GM19023 (cell line): ENCODE results near the gene CNP.
"Not testable (repeated sequence)": the region's sequence is repeated elsewhere in the genome, so short reads cannot be mapped to it uniquely, and the experiment has no call there.

ENCODE experiments used
- ATAC-seq: cut with Tn5 transposase; IDR thresholded peaks from one replicate; pipeline ENCODE4 v1.9.1; 2021; ENCODE audit warnings: mild to moderate bottlenecking, moderate library complexity; ENCODE audit not compliant: unreplicated experiment

The CNP gene

DNA sequence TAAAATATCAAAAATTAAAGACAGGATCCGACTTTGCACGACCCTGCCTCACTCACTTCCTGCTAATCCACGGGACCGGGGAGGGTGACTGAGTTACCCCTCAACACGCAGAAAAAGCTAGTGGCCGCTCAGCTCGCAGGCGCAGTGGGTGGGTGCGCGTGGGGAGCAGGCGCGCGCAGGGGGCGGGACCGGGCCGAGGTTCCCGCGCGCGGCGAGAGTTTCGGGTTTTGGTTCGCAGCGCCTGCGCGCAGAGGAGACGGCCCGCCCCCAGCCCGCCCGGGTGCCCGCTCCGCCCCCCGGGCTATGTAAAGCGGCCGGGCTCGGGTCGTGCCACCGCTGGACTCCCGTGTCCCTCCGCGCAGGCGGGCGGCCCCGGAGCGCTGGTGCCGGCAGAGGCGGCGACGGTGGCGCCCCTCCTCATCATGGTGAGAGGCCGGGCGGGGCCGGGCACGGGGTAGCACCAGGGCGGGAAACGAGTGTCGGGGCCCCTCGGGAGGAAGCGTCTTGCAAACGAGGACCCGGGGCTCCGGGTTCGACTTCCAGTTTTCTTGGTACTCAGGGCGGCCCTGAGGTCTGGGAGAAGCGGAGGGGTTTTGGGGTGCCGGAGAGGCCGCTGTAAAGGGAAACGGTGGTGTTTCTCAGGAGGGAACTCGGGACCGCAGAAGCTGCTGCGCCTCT is at the start of gene CNP:
CNP (plus strand) TSS at position 333 of the 678 bp plus-strand sequence; CDS start at position 423, 90 bp downstream.
- peak; percentile 62 for ATAC-seq

DNA sequence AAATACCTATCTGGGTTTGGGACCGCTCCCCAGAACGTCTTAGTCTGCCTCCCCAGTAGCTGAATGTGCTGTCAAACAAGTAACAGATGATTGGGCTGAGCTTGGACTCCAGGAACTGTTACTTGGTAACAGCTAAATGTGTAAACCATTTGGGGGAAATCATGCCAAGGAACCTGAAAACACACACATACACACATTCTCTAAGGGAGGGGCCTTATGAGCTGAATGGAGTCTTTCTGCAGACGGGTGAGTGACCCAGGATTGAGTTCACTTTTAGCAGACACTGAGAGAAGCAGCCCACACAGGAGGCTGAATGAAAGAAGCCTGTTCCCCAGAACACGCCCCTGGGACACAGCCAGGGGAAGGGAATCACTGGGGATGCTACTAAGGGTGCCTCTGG is 49.4 kb upstream of the CNP start:
- no peak for ATAC-seq

DNA sequence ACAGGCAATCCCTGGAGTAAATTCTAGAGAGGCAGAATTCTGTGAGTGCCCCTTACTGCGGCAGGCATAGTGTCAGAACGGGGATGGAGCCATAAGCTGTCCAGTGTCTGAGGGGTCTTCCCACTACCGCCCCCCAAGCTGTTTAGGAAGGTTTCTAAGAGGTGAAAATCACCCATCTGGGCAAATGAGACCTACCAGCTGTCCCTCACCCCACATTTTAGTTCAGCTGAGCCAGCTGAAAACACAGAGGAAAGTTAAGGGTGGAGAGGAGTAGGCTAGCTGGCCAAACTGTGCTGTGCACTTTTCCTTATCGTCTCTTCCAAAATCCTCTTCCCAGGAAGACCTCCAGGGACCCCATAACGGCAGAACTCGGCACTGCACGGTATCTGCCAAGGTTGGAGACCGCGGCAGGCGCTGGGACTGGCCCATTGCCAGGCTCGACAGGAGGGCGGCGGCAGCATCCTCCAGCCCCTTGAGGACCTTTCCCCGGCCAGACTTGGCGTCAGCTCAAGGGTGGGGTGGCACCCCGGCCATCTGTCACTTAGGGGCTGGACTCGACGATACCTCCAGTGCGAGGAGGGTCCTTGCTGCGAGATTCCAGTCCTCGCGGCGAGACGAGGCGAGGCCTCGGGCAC is 48.8 kb upstream of the CNP start:
- no peak for ATAC-seq

DNA sequence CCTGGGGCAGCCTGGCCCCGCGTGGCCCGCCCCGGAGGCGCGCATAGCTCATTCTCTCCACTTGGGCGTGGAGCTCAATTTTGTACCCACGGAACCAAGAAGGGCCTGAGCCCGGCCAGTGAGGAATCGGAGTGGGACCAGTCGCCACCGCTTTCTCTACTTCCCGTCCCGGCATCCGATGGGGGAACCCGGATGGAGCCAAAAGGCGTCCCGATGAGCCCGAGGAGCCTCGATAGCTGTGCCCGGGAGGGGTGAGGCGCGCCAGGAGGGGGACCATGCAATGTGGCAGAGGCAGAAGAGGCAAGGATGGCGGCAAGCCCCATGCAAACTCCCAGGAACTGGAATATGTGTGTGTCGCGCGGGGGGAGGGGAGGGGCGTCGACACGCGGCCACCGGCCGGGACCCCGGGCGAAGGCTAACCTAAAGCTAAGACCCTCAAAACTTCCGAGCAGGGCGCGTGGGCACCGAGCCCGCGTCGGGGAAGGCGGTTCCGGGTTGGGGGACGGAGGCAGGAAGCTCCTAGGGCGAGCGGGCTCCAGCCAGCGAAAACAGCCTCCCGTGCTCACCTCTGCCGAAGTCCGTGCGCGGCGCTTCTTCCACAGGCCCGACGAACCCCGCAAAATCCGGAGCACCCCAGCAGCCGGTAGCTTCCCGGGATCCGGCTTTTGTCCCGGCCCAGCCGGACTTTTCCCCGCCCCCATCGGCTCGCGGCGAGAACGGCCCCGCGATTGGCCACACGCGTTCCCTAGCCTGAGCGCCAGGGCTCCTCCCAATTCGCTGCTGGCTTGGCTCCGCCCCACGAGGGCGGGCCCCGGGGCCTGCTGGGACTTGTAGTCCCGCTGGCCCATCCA is 48.1 kb upstream of the CNP start, which contains the start of gene ACLY:
ACLY (minus strand) TSS at position 638 of the 851 bp plus-strand sequence. CDS start 5,078 bp downstream, outside the sequence.
- ATAC-seq: peak; percentile 82

DNA sequence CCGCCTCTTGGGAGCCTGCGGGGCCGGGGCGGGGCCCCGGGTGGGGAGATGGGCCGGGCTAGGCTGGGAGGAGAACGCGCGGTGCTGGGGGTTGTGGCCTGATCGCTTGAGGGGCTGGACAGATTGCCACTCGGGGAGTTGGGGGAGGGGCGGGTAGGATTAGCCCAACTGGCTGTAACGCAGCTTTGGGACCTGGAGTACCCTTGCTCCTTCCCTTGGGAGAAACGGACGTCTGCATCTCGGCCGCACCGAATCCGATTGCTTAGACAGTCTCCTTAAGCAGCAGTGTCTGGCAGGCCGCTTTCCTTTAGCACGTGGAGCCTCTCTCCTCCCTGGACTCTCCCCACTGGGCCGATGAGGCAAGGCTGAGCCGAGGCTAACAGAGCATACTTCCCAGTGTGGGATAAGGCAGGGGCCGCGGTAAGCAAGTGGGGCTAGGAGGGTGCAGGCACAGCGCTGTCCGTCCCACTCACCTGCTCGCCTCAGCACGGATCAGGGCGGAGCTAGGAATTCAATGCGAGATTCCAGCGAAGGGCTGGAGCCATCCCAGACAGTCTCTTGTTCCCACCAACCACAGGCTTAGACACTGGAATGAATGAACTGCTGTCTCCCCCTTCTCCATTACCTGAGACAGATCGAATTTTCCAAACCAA is 47.3 kb upstream of the CNP start:
- no peak for ATAC-seq

DNA sequence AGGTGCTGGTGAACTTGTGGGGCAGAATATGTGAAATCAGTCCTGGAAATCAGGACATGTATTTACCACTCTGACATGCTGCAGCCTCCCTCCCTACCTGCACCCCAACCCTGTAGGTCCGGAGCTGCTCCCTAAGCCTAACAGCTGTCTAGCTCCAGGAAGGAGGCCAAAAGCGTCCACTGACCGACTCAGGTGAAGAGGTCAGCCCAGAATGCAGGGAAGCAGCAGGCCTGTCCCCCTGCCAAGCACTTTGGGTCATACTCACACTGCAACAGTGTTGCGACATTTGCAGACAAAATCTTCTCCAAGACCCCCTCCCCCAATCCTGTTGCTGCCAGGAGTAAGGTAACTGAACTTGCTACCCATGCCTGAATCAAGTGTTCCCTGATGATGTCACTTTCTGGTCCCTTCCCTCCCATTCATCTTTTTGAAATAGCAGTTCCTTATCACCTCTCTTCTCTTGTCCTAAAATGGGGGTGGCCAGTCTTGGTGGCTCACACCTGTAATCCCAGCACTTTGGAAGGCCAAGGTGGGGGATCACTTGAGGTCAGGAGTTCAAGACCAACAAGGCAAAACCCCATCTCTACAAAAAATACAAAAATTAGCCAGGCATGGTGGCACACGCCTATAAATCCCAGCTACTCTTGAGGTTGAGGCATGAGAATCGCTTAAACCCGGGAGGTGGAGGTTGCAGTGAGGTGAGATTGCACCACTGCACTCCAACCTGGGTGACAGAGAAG is 46.6 kb upstream of the CNP start:
- no peak for ATAC-seq

DNA sequence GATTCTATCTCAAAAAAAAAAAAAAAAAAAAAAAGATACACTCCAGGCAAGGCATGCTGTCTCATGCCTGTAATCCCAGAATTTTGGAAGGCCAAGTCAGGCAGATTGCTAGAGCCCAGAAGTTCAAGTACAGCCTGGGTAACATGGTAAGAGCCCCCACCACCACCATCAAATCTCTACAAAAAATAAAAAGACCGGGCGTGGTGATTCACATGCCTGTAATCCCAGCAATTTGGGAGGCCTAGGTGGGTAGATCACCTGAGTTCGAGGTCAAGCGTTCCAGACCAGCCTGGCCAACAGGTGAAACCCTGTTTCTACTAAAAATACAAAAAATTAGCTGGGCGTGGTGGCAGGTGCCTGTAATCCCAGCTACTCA is 46.0 kb upstream of the CNP start:
- no peak for ATAC-seq

DNA sequence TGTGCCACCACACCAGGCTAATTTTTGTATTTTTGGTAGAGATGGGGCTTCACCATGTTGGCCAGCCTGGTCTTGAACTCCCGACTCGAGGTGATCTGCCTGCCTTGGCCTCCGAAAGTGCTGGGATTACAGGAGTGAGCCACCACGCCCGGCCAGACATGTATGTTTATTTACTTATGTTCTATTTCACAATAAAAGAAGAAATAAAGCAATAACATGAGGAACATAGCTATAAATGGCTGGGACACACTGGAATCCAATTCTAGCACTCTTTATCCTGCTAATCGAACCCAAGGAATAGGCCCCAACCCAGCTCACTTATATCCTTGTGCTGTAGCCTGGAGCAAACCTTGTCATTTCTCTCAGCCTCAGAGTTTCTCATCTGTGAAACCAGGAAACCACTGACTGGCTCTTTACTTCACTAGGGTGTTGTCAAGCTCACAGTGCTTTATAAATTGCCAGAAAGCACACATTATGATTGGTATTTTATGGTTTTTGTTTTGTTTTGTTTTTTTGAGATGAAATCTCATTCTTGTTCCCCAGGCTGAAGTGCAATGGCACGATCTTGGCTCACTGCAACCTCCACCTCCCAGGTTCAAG is 40.5 kb upstream of the CNP start:
- ATAC-seq: no peak

DNA sequence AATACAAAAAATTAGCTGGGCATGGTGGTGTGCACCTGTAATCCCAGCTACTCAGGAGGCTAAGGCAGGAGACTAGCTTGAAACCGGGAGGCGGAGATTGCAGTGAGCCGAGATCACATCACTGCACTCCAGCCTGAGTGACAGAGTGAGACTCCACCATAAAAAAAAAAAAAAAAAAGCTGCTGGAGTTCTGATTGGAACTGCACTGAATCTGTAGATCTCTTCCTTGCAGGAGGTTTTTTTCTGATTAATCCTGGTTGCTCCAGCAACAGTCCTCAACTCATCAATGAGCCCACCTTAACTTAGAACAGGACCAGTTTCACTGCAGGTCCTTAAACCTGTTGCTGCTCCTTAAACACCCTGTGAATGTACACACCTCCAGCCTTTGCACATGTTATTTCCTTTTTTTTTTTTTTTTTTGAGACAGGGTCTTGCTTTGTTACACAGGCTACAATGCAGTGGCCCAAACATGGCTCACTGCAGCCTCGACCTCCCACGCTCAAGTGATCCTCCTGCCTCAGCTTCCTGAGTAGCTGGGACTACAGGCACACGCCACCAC is 37.8 kb upstream of the CNP start:
- ATAC-seq: no peak

DNA sequence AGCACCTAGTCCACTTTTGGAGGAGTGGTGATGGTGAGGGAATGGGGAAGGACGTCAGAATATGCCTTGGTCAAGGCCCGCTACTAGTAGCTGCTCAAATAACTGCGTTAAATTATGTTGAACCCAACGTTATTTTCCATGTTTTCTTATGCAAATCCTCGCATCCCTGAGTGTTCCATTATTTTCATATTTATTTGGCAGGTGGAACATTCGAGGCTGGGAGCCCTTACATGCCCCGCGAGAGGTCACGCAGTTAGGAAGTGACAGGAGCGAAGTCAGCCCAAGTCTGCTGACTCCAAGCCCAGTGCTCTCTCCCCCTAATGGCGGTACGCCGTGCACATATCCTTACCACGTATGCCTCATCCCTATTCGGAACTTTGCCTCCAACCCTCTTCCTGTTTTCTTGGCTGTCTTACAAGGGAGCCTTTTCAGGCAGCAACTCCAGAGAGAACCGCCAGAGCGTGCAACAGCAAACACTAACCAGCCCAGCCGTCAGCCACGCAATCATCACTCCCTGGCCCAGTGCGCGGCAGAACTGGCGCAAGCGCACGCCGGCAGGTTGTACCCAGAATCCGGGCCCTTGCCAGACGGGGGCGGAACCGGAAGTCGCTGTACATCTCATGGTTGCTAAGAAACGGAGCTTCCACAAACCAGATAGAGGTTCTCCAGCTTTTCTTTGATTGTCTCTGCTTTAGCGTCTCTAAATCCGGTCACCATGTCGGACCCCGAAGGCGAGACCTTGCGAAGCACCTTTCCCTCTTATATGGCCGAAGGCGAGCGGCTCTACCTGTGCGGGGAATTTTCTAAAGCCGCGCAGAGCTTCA is 36.4 kb upstream of the CNP start, which contains the start of gene ODAD4:
ODAD4 (plus strand) TSS at position 609 of the 824 bp plus-strand sequence; CDS start at position 716, 107 bp downstream.
- ATAC-seq: peak; percentile 93

DNA sequence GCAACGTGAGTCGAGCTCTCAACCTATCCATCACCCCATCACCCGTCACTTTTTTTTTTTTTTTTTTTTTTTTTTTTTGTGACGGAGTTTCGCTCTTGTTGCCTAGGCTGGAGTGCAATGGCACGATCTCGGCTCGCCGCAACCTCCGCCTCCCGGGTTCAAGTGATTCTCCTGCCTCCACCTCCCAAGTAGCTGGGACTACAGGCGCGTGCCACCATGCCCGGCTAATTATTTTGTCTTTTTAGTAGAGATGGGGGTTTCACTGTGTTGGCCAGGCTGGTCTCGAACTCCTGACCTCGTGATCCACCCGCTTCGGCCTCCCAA is 35.8 kb upstream of the CNP start:
- peak; percentile 33 for ATAC-seq

DNA sequence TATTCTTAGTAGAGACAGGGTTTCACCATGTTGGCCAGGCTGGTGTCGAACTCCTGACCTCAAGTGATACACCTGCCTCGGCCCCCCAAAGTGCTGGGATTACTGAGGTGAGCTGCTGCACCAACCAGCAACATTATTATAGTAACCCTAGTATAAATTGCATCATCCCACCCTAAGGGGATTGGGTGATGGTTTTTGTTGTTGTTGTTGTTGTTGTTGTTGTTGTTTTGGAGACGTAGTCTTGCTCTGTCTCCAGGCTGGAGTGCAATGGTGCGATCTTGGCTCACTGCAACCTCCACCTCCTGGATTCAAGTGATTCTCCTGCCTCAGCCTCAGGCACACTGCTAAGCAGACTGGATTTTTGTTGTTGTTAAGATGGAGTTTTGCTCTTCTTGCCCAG is 34.9 kb upstream of the CNP start:
- not testable (repeated sequence) for ATAC-seq

DNA sequence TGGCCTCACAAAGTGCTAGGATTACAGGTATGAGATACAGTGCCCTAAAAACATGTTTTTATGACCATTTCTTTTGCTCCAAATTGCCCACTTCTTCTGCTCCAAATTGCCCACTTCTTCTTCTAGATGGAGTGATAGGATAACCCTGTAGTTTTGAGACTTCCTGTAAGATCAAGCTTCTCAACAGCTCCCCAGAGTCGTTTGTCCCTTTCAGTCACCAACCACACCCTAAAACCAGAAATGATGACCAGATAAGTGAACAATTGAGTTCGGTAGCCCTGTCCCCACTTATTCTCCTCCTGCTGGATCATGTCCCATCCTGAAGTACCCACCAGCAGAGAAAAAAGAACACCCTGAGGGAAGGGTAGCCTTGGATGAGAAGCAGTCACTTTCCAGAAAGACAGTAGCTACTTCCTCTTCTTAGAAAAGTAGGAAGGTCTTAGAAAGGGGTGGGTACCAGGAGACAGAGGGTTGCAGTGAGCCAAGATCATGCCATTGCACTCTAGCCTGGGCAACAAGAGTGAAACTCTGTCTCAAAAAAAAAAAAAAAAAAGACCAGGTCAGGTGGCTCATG is 33.7 kb upstream of the CNP start:
- no peak for ATAC-seq

DNA sequence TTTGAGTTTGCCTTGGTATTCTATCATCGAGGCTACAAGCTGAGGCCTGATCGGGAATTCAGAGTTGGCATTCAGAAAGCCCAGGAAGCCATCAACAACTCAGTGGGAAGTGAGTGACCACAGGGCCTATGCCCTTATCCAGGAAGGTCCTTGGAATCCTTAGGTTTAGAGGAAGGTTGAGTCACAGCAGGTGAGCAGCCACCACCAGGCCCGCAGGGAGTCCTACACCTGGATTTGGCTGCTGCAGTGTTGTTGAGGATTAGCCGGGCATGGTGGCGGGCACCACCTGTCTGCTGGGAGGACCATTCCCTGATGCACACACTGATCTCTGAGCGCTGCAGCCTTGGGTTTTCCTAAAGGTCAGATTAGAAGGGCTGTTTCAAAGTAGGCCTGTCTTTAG is 31.0 kb upstream of the CNP start:
- no peak for ATAC-seq

DNA sequence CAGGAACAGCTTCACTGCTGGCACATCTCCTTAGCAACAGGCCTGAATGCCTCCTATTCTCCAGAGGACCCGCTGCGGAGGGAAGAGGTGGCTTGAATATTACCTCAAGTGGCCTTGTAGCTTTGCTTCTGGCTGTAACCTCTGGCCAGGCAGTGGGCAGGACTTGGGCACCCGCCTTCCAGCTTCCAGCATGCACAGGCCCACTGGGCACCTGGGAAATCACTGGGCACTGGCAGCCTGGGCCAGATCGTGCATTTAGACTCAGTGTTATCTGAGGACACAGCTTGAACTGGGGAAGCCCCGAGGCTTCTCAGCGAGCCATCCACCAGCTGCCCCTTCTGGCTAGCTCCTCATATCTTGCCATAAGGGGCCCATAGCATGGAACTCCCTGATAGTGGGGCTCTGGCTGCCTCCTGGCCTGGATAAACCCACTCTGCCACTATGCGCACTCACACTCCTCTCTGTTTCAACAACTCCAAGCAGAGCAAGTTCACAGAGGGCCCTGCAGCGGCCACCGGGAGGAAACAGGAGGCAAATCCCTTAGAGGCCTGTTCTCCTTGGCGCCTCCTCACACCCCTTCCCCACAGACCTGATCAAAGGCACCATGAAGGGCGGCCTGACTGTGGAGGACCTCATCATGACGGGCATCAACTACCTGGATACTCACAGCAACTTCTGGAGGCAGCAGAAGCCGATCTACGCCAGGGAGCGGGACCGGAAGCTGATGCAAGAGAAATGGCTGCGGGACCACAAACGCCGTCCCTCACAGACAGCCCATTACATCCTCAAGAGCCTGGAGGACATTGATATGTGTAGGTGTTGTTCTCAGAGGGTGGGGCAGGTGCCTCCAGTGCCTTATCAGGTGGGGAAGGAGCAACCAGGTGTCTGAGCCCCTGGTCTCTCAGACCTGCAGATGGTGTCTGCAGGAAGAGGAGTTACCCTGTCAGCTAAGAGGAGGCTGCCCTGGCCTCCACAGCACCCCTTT is 28.3 kb upstream of the CNP start:
- ATAC-seq: no peak

DNA sequence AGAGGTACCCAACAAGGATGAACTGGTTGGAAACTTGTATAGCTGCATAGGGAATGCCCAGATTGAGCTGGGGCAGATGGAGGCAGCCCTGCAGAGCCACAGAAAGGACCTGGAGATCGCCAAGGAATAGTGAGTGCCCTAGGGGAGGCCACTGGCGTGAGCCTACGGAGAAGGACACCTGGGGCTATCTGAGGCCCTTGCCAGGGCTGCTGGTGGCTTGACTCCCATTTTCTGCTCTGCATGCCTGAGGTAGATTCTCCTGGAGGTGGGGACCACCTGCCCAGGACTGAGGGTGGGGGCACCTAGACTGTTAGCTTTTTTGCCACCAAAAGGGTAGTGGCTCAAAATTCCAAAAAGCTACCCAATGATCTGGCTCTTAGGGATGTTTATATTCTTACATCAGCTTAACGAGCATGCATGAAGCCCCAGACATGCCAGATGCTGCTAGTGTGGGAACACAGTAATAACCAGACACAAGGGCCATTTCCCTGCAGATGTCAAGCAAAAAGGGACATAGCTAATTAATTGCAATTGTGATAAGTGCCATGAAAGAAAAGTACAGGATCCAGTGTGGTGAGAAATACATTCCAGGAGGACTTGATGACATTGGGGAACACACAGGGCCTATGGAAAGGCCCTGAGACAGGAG is 27.4 kb upstream of the CNP start:
- ATAC-seq: no peak

DNA sequence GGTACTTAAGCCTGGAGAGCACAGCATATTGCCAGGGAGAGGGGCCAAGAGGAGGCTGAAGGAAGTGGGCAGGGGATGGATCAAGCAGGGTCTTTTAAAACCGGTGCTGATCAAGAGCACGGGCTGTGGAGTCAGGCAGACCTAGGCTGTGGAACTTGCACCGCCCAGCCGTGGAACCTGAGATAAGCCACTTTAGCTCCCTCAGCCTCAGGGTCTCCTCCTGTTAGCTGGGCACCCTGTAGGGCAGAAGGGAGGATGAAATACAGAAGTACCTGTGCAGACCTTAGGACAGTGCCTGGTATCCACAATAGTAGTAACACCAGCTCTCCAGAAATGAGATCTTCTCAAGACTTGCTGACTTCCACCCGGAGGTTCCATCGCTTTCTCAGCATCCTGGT is 26.9 kb upstream of the CNP start:
- ATAC-seq: no peak
